CD4-positive, CD25-positive, alpha-beta regulatory T cell (primary cell): Measurements from ENCODE around the gene OOSP1. TPM values are rescaled to one million over a fixed set of nuclear protein-coding genes. Genes with fewer than 3 reads are reported as not detected.

ENCODE experiments used
- ATAC-seq, 2 donors: fragments of 150-1000 bp; cut with Tn5 transposase; one replicate each; pipeline ENCODE4 v1.10.0; 2021; ENCODE audit warnings: low read depth in 2 of 2, moderate number of reproducible peaks in 2 of 2, moderate library complexity in 1 of 2
- DNase-seq, 3 donors: peaks; one replicate each; pipeline versions ENCODE4 v3.0.0 to v3.0.0-alpha.2; 2012 to 2022; ENCODE audit warnings: mixed read lengths in 1 of 3
- H3K27ac ChIP-seq: one replicate; pipeline ENCODE4 v1.7.0; 2013; ENCODE audit warnings: mild to moderate bottlenecking, low read length; ENCODE audit not compliant: insufficient read depth, poor library complexity, severe bottlenecking
- H3K27me3 ChIP-seq: one replicate; pipeline ENCODE4 v1.7.0; 2013; ENCODE audit warnings: low read length; ENCODE audit not compliant: control insufficient read depth, insufficient read depth
- H3K36me3 ChIP-seq: one replicate; pipeline ENCODE4 v1.7.0; 2013; ENCODE audit warnings: mild to moderate bottlenecking, low read length, moderate library complexity; ENCODE audit not compliant: control insufficient read depth, insufficient read depth
- H3K4me1 ChIP-seq: 2 replicates; pipeline ENCODE4 v1.7.0; 2013; ENCODE audit warnings: mild to moderate bottlenecking, low read length; ENCODE audit not compliant: insufficient read depth, control insufficient read depth, poor library complexity, severe bottlenecking
- H3K4me3 ChIP-seq: one replicate; pipeline ENCODE4 v1.7.0; 2013; ENCODE audit warnings: low read depth, mild to moderate bottlenecking, low read length, moderate library complexity
- H3K9me3 ChIP-seq, 2 experiments: 1 replicate in 1 of 2; 2 replicates in 1 of 2; pipeline ENCODE4 v1.7.0; 2013; ENCODE audit warnings: low read length in 2 of 2, mild to moderate bottlenecking in 1 of 2, moderate library complexity in 1 of 2; ENCODE audit not compliant: control insufficient read depth in 2 of 2
- H3K27ac Mint-ChIP-seq, 3 donors: one replicate each; pipeline ENCODE4 v1.8.0; 2020 to 2022; ENCODE audit warnings: mild to moderate bottlenecking in 3 of 3, mixed read lengths in 3 of 3, moderate library complexity in 2 of 3
- H3K27me3 Mint-ChIP-seq: one replicate; pipeline ENCODE4 v1.8.0; 2022; ENCODE audit warnings: mild to moderate bottlenecking, mixed read lengths
- H3K36me3 Mint-ChIP-seq: one replicate; pipeline ENCODE4 v1.8.0; 2020; ENCODE audit warnings: mixed read lengths
- H3K4me1 Mint-ChIP-seq, 4 donors: one replicate each; pipeline ENCODE4 v1.8.0; 2020 to 2022; ENCODE audit warnings: mixed read lengths in 4 of 4, mild to moderate bottlenecking in 1 of 4
- H3K4me3 Mint-ChIP-seq, 4 donors: one replicate each; pipeline ENCODE4 v1.8.0; 2020 to 2022; ENCODE audit warnings: mild to moderate bottlenecking in 4 of 4, mixed read lengths in 4 of 4, moderate library complexity in 3 of 4
- H3K9me3 Mint-ChIP-seq, 7 donors: one replicate each; pipeline ENCODE4 v1.8.0; 2020 to 2022; ENCODE audit warnings: mixed read lengths in 7 of 7, mild to moderate bottlenecking in 3 of 7, moderate library complexity in 2 of 7
- polyA plus RNA-seq, 4 donors: library from polyadenylated mRNA; unstranded; fragments of 300-500 nt; fragmentation: Illumina TruSeq; gene quantifications; one replicate each; pipeline ENCODE4 v1.2.3, GENCODE V29; 2021
- total RNA-seq: library from RNA; stranded (reverse); gene quantifications from one replicate; pipeline ENCODE4 v1.2.3, GENCODE V29; 2022

OOSP1 gene
- total RNA-seq (not detected), polyA plus RNA-seq (not detected)

GRCh38 chr11:59938132-59938531, at the start of gene OOSP1:
TSS of gene OOSP1 (plus strand) at chr11:59938432. CDS start at chr11:59938455, 23 bp downstream.
- DNase-seq (no peak), ATAC-seq (no peak)
- Histone ChIP-seq H3K36me3 (no peaks in the 10 kb centered on the region), H3K4me3 (no peak within 1 kb of the TSS), H3K27ac (no peak within 1 kb of the TSS), H3K4me1 (no peaks in the 10 kb centered on the region), H3K9me3 (no peaks in the 10 kb centered on the region), H3K27me3 (no peaks in the 10 kb centered on the region)
- H3K27me3 Mint-ChIP-seq = peaks cover under 1% of the 10 kb centered on the region
- H3K4me3 Mint-ChIP-seq = no peak within 1 kb of the TSS
- H3K4me1 Mint-ChIP-seq = no peaks in the 10 kb centered on the region
- no peak within 1 kb of the TSS for H3K27ac Mint-ChIP-seq
- H3K9me3 Mint-ChIP-seq = peaks cover 0 to 3% (median 1%) of the 10 kb centered on the region in 7 donors
- no peaks in the 10 kb centered on the region for H3K36me3 Mint-ChIP-seq

GRCh38 chr11:59891781-59892181, 46.5 kb upstream of the OOSP1 start:
- no peak overlapping the region for H3K27ac Mint-ChIP-seq
- H3K27ac ChIP-seq = no peak overlapping the region
- H3K36me3 Mint-ChIP-seq = no peaks in the 10 kb centered on the region
- peaks cover 0 to 34% (median 15%) of the 10 kb centered on the region in 7 donors for H3K9me3 Mint-ChIP-seq
- H3K4me3 ChIP-seq = no peak overlapping the region
- H3K27me3 Mint-ChIP-seq = no peaks in the 10 kb centered on the region
- H3K9me3 ChIP-seq = peaks cover 0 to 10% of the 10 kb centered on the region in 2 experiments
- no peak for ATAC-seq
- no peak for DNase-seq
- no peaks in the 10 kb centered on the region for H3K27me3 ChIP-seq
- H3K36me3 ChIP-seq = no peaks in the 10 kb centered on the region
- no peaks in the 10 kb centered on the region for H3K4me1 Mint-ChIP-seq
- no peak overlapping the region for H3K4me3 Mint-ChIP-seq
- H3K4me1 ChIP-seq = no peaks in the 10 kb centered on the region

GRCh38 chr11:59894616-59895015, 43.6 kb upstream of the OOSP1 start:
- Histone ChIP-seq H3K36me3 (no peaks in the 10 kb centered on the region), H3K27me3 (no peaks in the 10 kb centered on the region), H3K4me1 (no peaks in the 10 kb centered on the region), H3K4me3 (no peak overlapping the region), H3K9me3 (peaks cover 0 to 6% of the 10 kb centered on the region in 2 experiments), H3K27ac (no peak overlapping the region)
- Mint-ChIP-seq H3K36me3 (no peaks in the 10 kb centered on the region), H3K9me3 (peaks cover 0 to 13% (median 8%) of the 10 kb centered on the region in 7 donors), H3K4me1 (no peaks in the 10 kb centered on the region), H3K27me3 (no peaks in the 10 kb centered on the region), H3K27ac (no peak overlapping the region), H3K4me3 (no peak overlapping the region)
- no peak for ATAC-seq
- no peak for DNase-seq

GRCh38 chr11:59898046-59898445, 40.2 kb upstream of the OOSP1 start:
- H3K9me3 Mint-ChIP-seq = peaks cover 0 to 3% (median 2%) of the 10 kb centered on the region in 7 donors
- H3K4me1 ChIP-seq = no peaks in the 10 kb centered on the region
- H3K9me3 ChIP-seq = no peaks in the 10 kb centered on the region
- H3K4me3 Mint-ChIP-seq = peak overlapping the region in 1 of 4 donors; percentile 48
- no peaks in the 10 kb centered on the region for H3K36me3 ChIP-seq
- H3K27ac ChIP-seq = no peak overlapping the region
- H3K4me1 Mint-ChIP-seq = no peaks in the 10 kb centered on the region
- H3K27me3 Mint-ChIP-seq = no peaks in the 10 kb centered on the region
- H3K4me3 ChIP-seq = no peak overlapping the region
- H3K27ac Mint-ChIP-seq = no peak overlapping the region
- no peaks in the 10 kb centered on the region for H3K36me3 Mint-ChIP-seq
- no peak for ATAC-seq
- H3K27me3 ChIP-seq = no peaks in the 10 kb centered on the region
- no peak for DNase-seq

GRCh38 chr11:59898650-59899049, 39.6 kb upstream of the OOSP1 start:
- Mint-ChIP-seq H3K36me3 (no peaks in the 10 kb centered on the region), H3K9me3 (peaks cover 0 to 6% (median 2%) of the 10 kb centered on the region in 7 donors), H3K27ac (no peak overlapping the region), H3K4me1 (no peaks in the 10 kb centered on the region), H3K27me3 (no peaks in the 10 kb centered on the region), H3K4me3 (no peak overlapping the region)
- Histone ChIP-seq H3K9me3 (no peaks in the 10 kb centered on the region), H3K36me3 (no peaks in the 10 kb centered on the region), H3K4me1 (no peaks in the 10 kb centered on the region), H3K27me3 (no peaks in the 10 kb centered on the region), H3K27ac (no peak overlapping the region), H3K4me3 (no peak overlapping the region)
- no peak for DNase-seq
- ATAC-seq = no peak

GRCh38 chr11:59899532-59899931, 38.7 kb upstream of the OOSP1 start:
- Histone ChIP-seq H3K36me3 (no peaks in the 10 kb centered on the region), H3K27me3 (no peaks in the 10 kb centered on the region), H3K4me1 (no peaks in the 10 kb centered on the region), H3K9me3 (no peaks in the 10 kb centered on the region), H3K27ac (no peak overlapping the region), H3K4me3 (no peak overlapping the region)
- H3K27me3 Mint-ChIP-seq = no peaks in the 10 kb centered on the region
- ATAC-seq = no peak
- no peak for DNase-seq
- peaks cover 0 to 7% (median 2%) of the 10 kb centered on the region in 7 donors for H3K9me3 Mint-ChIP-seq
- no peaks in the 10 kb centered on the region for H3K4me1 Mint-ChIP-seq
- H3K27ac Mint-ChIP-seq = no peak overlapping the region
- H3K4me3 Mint-ChIP-seq = no peak overlapping the region
- H3K36me3 Mint-ChIP-seq = no peaks in the 10 kb centered on the region

GRCh38 chr11:59900366-59901126, 37.7 kb upstream of the OOSP1 start:
- Histone ChIP-seq H3K9me3 (no peaks in the 10 kb centered on the region), H3K36me3 (no peaks in the 10 kb centered on the region), H3K4me3 (no peak overlapping the region), H3K4me1 (no peaks in the 10 kb centered on the region), H3K27ac (no peak overlapping the region), H3K27me3 (no peaks in the 10 kb centered on the region)
- Mint-ChIP-seq H3K4me1 (no peaks in the 10 kb centered on the region), H3K9me3 (peaks cover 0 to 11% (median 1%) of the 10 kb centered on the region in 7 donors), H3K4me3 (no peak overlapping the region), H3K36me3 (no peaks in the 10 kb centered on the region), H3K27me3 (no peaks in the 10 kb centered on the region), H3K27ac (no peak overlapping the region)
- DNase-seq (no peak), ATAC-seq (no peak)

- no peaks in the 10 kb centered on the region for H3K4me1 Mint-ChIP-seq
- H3K9me3 ChIP-seq = no peaks in the 10 kb centered on the region
- no peaks in the 10 kb centered on the region for H3K4me1 ChIP-seq
- no peak overlapping the region for H3K4me3 Mint-ChIP-seq
- no peak for DNase-seq
- H3K27ac ChIP-seq = no peak overlapping the region
- H3K9me3 Mint-ChIP-seq = peaks cover 0 to 15% (median 1%) of the 10 kb centered on the region in 7 donors
- H3K36me3 ChIP-seq = no peaks in the 10 kb centered on the region
- H3K36me3 Mint-ChIP-seq = no peaks in the 10 kb centered on the region
- H3K27me3 ChIP-seq = no peaks in the 10 kb centered on the region
- ATAC-seq = no peak
- no peaks in the 10 kb centered on the region for H3K27me3 Mint-ChIP-seq
- H3K27ac Mint-ChIP-seq = no peak overlapping the region
- no peak overlapping the region for H3K4me3 ChIP-seq
These were observed 36.9 kb upstream of the OOSP1 start for GRCh38 chr11:59901306-59901705.
